HFF-Myc (cell line): ENCODE measurements around the gene AKAIN1.

Experiments used
- DNase-seq: peaks from one replicate; pipeline ENCODE4 v3.0.0-alpha.2; 2011; ENCODE audit warnings: low read depth; ENCODE audit errors: extremely low read depth
- H3K4me3 ChIP-seq: replicated peaks from 2 replicates; pipeline ENCODE4 v1.5.1; 2011; ENCODE audit warnings: low read depth, mild to moderate bottlenecking, control low read depth, low read length
- TF ChIP-seq, protein P1 (sequence below): IDR thresholded peaks from 2 replicates; pipeline ENCODE4 v1.5.1; 2012; ENCODE audit warnings: mild to moderate bottlenecking, low read depth, low read length, control low read depth; ENCODE audit errors: missing control alignments

The AKAIN1 gene

DNA sequence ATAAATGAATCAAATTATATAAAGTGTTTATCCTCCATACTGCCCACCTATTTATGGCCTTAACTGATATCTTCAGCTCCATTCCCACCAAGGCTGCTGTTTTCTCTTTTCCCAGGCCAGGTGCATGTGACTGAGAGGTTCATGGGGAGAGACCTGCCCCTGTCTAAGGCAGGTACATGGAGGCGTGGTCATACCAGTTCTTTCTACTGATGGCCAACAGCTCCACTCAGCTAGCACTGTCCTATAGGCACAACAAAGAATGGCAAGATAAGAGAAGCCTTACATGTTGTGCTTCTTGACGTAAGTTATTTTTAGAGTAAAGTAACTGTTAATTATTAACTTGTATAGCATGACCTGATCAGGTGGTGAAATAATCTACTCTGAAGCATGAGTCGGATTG, 16.8 kb downstream of the AKAIN1 start:
- TF ChIP-seq, protein P1, sequence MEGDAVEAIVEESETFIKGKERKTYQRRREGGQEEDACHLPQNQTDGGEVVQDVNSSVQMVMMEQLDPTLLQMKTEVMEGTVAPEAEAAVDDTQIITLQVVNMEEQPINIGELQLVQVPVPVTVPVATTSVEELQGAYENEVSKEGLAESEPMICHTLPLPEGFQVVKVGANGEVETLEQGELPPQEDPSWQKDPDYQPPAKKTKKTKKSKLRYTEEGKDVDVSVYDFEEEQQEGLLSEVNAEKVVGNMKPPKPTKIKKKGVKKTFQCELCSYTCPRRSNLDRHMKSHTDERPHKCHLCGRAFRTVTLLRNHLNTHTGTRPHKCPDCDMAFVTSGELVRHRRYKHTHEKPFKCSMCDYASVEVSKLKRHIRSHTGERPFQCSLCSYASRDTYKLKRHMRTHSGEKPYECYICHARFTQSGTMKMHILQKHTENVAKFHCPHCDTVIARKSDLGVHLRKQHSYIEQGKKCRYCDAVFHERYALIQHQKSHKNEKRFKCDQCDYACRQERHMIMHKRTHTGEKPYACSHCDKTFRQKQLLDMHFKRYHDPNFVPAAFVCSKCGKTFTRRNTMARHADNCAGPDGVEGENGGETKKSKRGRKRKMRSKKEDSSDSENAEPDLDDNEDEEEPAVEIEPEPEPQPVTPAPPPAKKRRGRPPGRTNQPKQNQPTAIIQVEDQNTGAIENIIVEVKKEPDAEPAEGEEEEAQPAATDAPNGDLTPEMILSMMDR: no peak
- no peak for DNase-seq
- H3K4me3 ChIP-seq: no peak overlapping the region

DNA sequence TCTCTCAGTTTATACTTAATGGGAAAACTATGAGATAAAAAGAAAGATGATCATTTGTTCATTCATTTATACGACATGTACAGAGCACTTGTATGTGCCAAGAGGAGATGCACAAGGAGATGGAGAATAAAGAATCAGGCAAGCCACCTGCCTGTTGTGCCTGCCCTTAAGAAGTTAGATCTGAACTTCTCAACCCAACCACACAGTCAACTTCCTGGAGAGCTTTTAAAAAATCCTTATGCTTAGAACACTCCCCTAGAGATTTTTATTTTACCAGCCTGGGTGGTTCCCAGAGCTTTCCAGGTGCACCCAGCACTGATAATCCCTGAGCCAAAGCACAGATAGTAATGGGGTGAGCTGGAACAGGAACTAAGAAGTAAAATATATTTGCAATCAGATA, 18.5 kb downstream of the AKAIN1 start:
- DNase-seq: no peak
- no peak overlapping the region for H3K4me3 ChIP-seq
- TF ChIP-seq, protein P1: no peak

DNA sequence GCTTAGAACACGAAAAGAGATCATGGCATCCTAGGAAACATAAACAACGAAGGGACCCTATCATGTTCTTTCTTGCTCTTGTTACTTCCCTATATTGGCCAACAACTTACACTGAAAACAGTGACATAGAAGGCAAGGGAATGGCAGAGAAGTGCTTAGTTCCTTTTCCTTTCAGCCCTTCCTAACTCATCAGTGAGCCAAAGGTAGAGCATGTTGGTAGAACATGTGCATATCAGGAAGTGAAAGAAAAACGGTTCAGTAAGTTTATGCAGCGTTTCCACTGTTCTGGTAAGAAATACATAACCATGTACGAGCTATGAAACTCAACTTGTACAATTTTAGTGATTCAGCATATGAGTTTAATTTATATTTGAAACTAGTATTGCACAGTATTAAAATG, 21.7 kb downstream of the AKAIN1 start:
- TF ChIP-seq, protein P1: no peak
- DNase-seq: no peak
- H3K4me3 ChIP-seq: no peak overlapping the region

DNA sequence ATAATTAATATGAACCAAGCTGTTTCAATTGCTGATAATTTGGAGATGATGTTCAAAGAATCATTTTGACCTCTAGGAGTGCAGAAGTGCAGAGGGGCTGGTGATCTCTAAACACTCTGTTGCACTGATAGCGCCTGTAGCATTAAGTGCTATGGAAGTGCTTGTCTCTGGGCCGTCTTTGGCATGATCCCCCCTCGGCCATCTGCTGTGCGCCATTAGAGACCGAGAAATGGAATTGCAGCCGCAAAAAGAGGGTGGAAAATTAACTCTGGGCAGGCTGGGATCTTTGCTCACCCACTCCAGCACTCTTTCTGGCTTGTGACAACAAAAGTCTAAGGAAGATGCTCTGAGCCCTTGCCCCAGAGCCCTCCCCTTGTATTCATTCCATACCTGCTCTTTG, 23.4 kb downstream of the AKAIN1 start:
- TF ChIP-seq, protein P1: no peak
- H3K4me3 ChIP-seq: no peak overlapping the region
- no peak for DNase-seq

DNA sequence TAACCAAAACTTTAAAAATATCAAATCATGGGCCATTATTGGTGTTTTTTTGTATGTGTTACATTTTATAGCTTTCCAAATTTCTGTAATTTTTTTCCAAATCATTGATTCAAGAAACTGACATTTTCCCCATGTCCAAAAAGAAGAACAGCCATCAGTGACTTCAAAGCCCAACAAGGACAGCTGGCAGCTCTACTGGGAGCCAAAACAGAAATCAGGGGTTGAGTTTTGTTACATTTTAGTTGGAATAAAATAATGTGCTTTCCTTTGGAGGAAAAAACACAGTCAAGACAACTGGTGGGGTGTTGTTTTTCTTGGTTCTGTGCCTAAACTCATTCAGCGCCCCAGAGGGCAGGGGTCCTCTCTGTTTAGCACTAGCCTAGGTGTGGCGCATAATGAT, 23.8 kb downstream of the AKAIN1 start:
- DNase-seq: no peak
- TF ChIP-seq, protein P1: no peak

DNA sequence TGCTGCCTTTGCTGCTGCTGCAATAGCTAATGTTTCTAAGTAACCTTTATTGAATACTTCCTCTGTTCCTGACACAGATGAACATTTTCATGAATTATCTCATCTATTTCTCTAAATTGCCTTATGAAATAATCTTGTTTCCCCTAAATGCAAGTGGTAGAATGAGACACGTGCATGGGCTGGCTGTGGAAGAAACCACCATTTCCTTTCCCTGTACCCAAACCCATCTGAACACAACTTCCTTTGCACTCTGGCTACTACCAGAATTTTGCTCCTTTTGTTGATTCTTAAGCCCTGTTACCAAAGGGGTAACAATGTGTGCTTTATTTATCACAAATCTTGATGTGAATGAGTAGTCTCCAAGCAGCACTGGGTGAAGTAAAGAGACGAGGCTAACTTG, 29.2 kb downstream of the AKAIN1 start:
- no peak for DNase-seq
- TF ChIP-seq, protein P1: no peak
- H3K4me3 ChIP-seq: no peak overlapping the region

More for the DNA sequence above, 23.8 kb downstream of the AKAIN1 start:
- H3K4me3 ChIP-seq: no peak overlapping the region

DNA sequence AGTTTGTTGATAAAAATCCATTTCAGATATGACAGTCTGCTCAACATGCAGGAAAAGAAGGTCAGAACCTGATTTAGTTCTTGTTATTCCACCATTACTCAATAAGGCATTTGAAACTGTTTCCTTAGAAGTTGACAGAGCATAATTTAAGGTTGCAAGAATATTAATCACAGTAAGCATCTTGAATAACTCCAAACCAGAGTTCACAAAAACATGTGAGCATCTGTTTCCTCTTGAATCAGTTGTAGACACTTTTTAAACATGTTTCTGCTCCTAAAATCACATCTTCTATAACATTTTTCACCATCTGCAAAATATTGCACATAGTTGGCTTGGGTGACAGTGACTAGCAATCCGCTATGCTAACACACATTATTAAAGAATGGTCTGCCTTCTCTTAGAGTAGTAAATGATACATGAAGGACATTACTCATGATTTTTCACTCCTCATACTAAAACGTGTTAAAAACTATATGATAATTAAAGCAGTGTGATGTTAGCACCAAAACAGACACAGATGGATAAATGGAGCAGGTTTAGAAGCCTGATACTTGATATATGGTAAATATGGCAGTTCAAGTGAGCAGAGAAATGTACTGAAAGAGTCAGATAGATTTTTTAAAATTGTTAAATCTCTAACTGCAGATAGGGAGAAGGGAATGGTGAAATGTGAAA, 30.3 kb downstream of the AKAIN1 start:
- no peak overlapping the region for H3K4me3 ChIP-seq
- no peak for DNase-seq
- TF ChIP-seq, protein P1: no peak
